GM23248 (cell line): Measurements from ENCODE around the gene ATP6V0A1. TPM values are rescaled to one million over a fixed set of nuclear protein-coding genes. Genes with fewer than 3 reads are reported as not detected.

Source experiments
- DNase-seq: peaks from one replicate; pipeline ENCODE4 v3.0.0-alpha.2; 2015
- H2AFZ ChIP-seq: fragments of 200-600 bp; sonication (generic); 2 replicates; pipeline ENCODE4 v1.6.1; 2016; ENCODE audit warnings: antibody characterized with exemption
- H3F3A ChIP-seq: fragments of 200-600 bp; sonication (generic); 2 replicates; pipeline ENCODE4 v1.6.1; 2016; ENCODE audit warnings: mild to moderate bottlenecking, antibody characterized with exemption, mixed run types; ENCODE audit not compliant: insufficient read depth
- H3K27ac ChIP-seq: fragments of 200-600 bp; sonication (generic); 2 replicates; pipeline ENCODE4 v1.5.1; 2016; ENCODE audit warnings: mild to moderate bottlenecking
- H3K27me3 ChIP-seq: fragments of 200-600 bp; sonication (generic); replicated peaks from 2 replicates; pipeline ENCODE4 v1.6.1; 2016; ENCODE audit warnings: mild to moderate bottlenecking; ENCODE audit not compliant: insufficient read depth
- H3K36me3 ChIP-seq: fragments of 200-600 bp; sonication (generic); 2 replicates; pipeline ENCODE4 v1.6.1; 2016; ENCODE audit warnings: low read depth, mild to moderate bottlenecking
- H3K4me1 ChIP-seq: fragments of 200-600 bp; sonication (generic); 2 replicates; pipeline ENCODE4 v1.6.1; 2016; ENCODE audit warnings: mild to moderate bottlenecking; ENCODE audit not compliant: insufficient read depth
- H3K4me2 ChIP-seq: fragments of 200-600 bp; sonication (generic); one replicate; pipeline ENCODE4 v1.6.1; 2016; ENCODE audit warnings: mild to moderate bottlenecking; ENCODE audit not compliant: unreplicated experiment
- H3K4me3 ChIP-seq: fragments of 200-600 bp; sonication (generic); 2 replicates; pipeline ENCODE4 v1.5.1; 2016; ENCODE audit warnings: mild to moderate bottlenecking
- H3K79me2 ChIP-seq: fragments of 200-600 bp; sonication (generic); 2 replicates; pipeline ENCODE4 v1.6.1; 2016; ENCODE audit warnings: mild to moderate bottlenecking; ENCODE audit not compliant: insufficient read depth
- H3K9ac ChIP-seq: fragments of 200-600 bp; sonication (generic); 2 replicates; pipeline ENCODE4 v1.6.1; 2016; ENCODE audit warnings: mild to moderate bottlenecking
- H3K9me2 ChIP-seq: fragments of 200-600 bp; sonication (generic); 2 replicates; pipeline ENCODE4 v1.6.1; 2016; ENCODE audit warnings: mixed run types, mild to moderate bottlenecking, moderate library complexity; ENCODE audit not compliant: insufficient read depth
- H3K9me3 ChIP-seq: fragments of 200-600 bp; sonication (generic); one replicate; pipeline ENCODE4 v1.6.1; 2017; ENCODE audit warnings: low read depth
- H4K20me1 ChIP-seq: fragments of 200-600 bp; sonication (generic); 2 replicates; pipeline ENCODE4 v1.6.0; 2016; ENCODE audit not compliant: insufficient read depth
- EZH2 ChIP-seq: fragments of 200-600 bp; sonication (generic); IDR thresholded peaks from 2 replicates; pipeline ENCODE4 v1.6.1; 2018; ENCODE audit warnings: antibody characterized with exemption, mild to moderate bottlenecking; ENCODE audit not compliant: insufficient read depth, poor library complexity, severe bottlenecking
- EZH2phosphoT487 ChIP-seq: fragments of 200-600 bp; sonication (generic); IDR thresholded peaks from 2 replicates; pipeline ENCODE4 v1.6.1; 2018; ENCODE audit warnings: antibody characterized with exemption, moderate library complexity, mild to moderate bottlenecking, low read depth; ENCODE audit not compliant: insufficient read depth
- WGBS, 2 experiments: methylation state at CpG; one replicate each; pipeline ENCODE4 v1.1.6; 2015 to 2017; ENCODE audit warnings: low lambda C conversion rate in 2 of 2, low coverage in 1 of 2; ENCODE audit errors: missing lambda C conversion rate in 2 of 2; 5-methylcytosine and 5-hydroxymethylcytosine counted together
- in situ Hi-C: fragments of 300-500 bp; cut with MboI; formaldehyde crosslinking; loops from 2 replicates; pipeline ENCODE4 v1.15.0; 2020
- polyA plus RNA-seq: library from polyadenylated mRNA; unstranded; fragments of >200 nt; fragmentation: Nextera tagmentation; extraction: Ambion mirVana; gene quantifications from 2 replicates; pipeline ENCODE4 v1.2.1, GENCODE V29; 2016
- total RNA-seq: library from RNA; depleted of rRNA; stranded (reverse); fragments of >200 nt; shearing (Covaris generic); gene quantifications from 2 replicates; pipeline ENCODE4 v1.2.3, GENCODE V29; 2014

Gene ATP6V0A1
- total and polyA plus RNA-seq, 2 experiments from 2014 or later, result 15.3 to 26.0 TPM

DNA sequence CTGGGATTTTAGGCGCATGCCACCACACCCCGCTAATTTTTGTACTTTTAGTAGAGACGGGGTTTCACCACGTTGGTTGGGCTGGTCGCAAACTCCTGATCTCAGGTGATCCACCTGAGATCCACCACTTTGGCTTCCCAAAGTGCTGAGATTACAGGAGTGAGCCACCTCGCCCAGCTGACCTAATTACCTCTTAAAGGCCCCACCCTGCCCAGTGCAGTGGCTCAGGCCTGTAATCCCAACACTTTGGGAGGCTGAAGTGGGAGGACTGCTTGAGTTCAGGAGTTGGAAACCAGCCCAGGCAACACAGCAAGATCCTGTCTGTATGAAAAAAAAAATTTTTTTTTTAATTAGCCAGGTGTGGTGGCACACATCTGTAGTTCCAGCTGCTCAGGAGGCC, 100.4 kb downstream of the ATP6V0A1 start:
- in situ Hi-C loops, result no loop called here
- H2AFZ ChIP-seq, result no peak overlapping the region
- TF ChIP-seq EZH2phosphoT487, result no peak
- no peak overlapping the region for H3K9ac ChIP-seq
- H3K9me3 ChIP-seq, result no peaks in the 10 kb centered on the region
- peaks cover 24% of the 10 kb centered on the region for H3K4me1 ChIP-seq
- 82 to 91% methylated on average over 6 of the region's 6 CpGs for WGBS, 2 experiments
- no peak for DNase-seq
- no peaks in the 10 kb centered on the region for H4K20me1 ChIP-seq
- no peak overlapping the region for H3K27ac ChIP-seq
- H3K79me2 ChIP-seq, result peaks cover 43% of the 10 kb centered on the region
- no peaks in the 10 kb centered on the region for H3K36me3 ChIP-seq
- H3K4me3 ChIP-seq, result no peak overlapping the region
- H3F3A ChIP-seq, result peaks cover 12% of the 10 kb centered on the region; the same call in 1 of the 2 replicates
- H3K4me2 ChIP-seq, result no peak overlapping the region
- H3K9me2 ChIP-seq, result no peaks in the 10 kb centered on the region
- no peaks in the 10 kb centered on the region for H3K27me3 ChIP-seq

DNA sequence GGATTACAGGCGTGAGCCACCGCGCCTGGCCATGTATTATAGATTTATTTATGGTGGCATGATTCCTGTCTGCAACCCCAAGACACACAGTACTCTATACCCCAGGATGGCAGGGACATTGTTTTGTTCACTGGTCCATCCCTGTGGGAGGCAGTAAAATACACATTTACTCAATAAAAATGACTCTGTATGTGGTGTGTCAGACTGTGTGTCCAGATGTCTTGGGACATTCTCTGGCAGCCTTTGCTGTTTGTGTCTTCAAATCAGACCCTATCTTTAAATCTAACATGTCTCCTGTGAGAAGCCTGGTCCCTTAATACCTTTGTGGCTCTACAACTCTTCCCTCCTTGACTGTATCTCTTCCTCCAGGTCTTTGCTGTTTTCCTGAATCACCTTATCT, 101.6 kb downstream of the ATP6V0A1 start:
- Histone ChIP-seq H3K4me3 (no peak overlapping the region), H3K27me3 (no peaks in the 10 kb centered on the region), H3F3A (peaks cover 12% of the 10 kb centered on the region; the same call in 1 of the 2 replicates), H2AFZ (no peak overlapping the region), H3K27ac (no peak overlapping the region), H3K4me2 (no peak overlapping the region), H3K79me2 (peaks cover 43% of the 10 kb centered on the region), H3K4me1 (peaks cover 22% of the 10 kb centered on the region), H3K36me3 (peaks cover 6% of the 10 kb centered on the region; the same call in 1 of the 2 replicates), H3K9me2 (no peaks in the 10 kb centered on the region), H3K9ac (peak overlapping the region; percentile 20; the same call in 1 of the 2 replicates), H4K20me1 (no peaks in the 10 kb centered on the region), H3K9me3 (no peaks in the 10 kb centered on the region)
- peak; percentile 40 for DNase-seq
- 85 to 88% methylated on average over 3 of the region's 3 CpGs for WGBS, 2 experiments
- TF ChIP-seq EZH2 (no peak), EZH2phosphoT487 (no peak)
- in situ Hi-C loops, result no loop called here

DNA sequence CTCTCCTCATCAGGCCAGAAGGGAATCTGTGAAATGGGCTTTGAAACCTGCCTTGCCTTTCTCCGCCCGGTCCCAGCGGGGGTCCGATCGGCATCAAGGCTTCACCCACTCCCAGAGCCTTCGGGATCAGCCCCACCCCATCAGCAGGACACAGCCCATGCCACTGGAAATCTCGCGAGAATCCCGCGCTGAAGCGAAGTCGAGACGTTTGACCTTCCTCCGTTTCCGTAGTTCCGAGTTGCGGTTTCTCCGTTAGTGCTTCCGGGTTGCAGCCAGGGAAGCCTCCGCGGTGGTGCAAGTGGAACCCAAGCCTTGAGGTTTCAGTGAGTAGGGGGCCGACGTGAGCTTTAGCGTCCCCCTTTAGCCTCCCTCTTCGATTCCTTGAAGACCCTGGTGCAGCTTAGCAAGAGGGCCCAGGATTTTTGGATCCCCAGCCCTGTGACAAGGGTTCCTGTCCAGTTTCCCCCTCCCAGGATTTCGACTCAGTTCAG, 103.3 kb downstream of the ATP6V0A1 start, which contains the start of gene COASY:
COASY (plus strand) TSS at position 252 of the 491 bp plus-strand sequence. CDS start 475 bp downstream, outside the sequence.
- WGBS, 2 experiments, result 0 to 1% methylated on average over 26 of the region's 26 CpGs
- Histone ChIP-seq H4K20me1 (no peaks in the 10 kb centered on the region), H3K27me3 (no peaks in the 10 kb centered on the region), H3K4me2 (peak within 1 kb of the TSS; percentile 91), H3K9me2 (no peaks in the 10 kb centered on the region), H3K9me3 (no peaks in the 10 kb centered on the region), H3K27ac (peak within 1 kb of the TSS; percentile 86), H3K79me2 (peaks cover 35% of the 10 kb centered on the region), H2AFZ (peak within 1 kb of the TSS; percentile 92), H3K36me3 (peaks cover 6% of the 10 kb centered on the region; the same call in 1 of the 2 replicates), H3K9ac (peak within 1 kb of the TSS; percentile 93), H3K4me1 (peaks cover 20% of the 10 kb centered on the region), H3K4me3 (peak within 1 kb of the TSS; percentile 92), H3F3A (peaks cover 12% of the 10 kb centered on the region; the same call in 1 of the 2 replicates)
- TF ChIP-seq EZH2phosphoT487 (no peak), EZH2 (no peak)
- DNase-seq, result peak; percentile 98
- in situ Hi-C loops, result no loop called here

DNA sequence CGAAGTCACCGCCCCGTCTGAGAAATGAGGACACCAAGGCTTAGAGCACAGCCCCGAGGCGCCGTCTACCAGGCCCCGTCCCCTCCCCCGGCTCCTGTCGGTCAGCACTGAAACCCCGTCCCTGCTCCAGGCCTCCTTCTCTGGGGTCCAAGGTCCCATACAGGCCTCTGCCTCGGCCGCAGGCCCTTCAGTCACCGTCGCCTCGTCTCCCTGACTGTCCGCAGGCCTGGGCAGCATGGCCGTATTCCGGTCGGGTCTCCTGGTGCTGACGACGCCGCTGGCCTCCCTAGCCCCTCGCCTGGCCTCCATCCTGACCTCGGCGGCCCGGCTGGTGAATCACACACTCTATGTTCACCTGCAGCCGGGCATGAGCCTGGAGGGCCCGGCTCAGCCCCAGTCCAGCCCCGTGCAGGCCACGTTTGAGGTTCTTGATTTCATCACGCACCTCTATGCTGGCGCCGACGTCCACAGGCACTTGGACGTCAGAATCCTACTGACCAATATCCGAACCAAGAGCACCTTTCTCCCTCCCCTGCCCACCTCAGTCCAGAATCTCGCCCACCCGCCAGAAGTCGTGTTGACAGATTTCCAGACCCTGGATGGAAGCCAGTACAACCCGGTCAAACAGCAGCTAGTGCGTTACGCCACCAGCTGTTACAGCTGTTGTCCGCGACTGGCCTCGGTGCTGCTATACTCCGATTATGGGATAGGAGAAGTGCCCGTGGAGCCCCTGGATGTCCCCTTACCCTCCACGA, 103.9 kb downstream of the ATP6V0A1 start:
- Histone ChIP-seq H4K20me1 (no peaks in the 10 kb centered on the region), H3K79me2 (peaks cover 41% of the 10 kb centered on the region), H3K27me3 (no peaks in the 10 kb centered on the region), H3K4me1 (peaks cover 20% of the 10 kb centered on the region), H3K9me3 (no peaks in the 10 kb centered on the region), H3F3A (peaks cover 12% of the 10 kb centered on the region; the same call in 1 of the 2 replicates), H3K9me2 (no peaks in the 10 kb centered on the region), H3K9ac (peak overlapping the region; percentile 93), H3K27ac (peak overlapping the region; percentile 86), H3K4me2 (peak overlapping the region; percentile 91), H2AFZ (peak overlapping the region; percentile 92), H3K4me3 (peak overlapping the region; percentile 92), H3K36me3 (peaks cover 6% of the 10 kb centered on the region; the same call in 1 of the 2 replicates)
- DNase-seq, result peak; percentile 65
- in situ Hi-C loops, result no loop called here
- WGBS, 2 experiments, result 12% methylated on average over 37 to 42 of the region's 48 CpGs
- no peak for TF ChIP-seq EZH2
- no peak for TF ChIP-seq EZH2phosphoT487
